Measurements from ENCODE around the gene GP1BB. TPM values are rescaled to one million over a fixed set of nuclear protein-coding genes. Genes with fewer than 3 reads are reported as not detected.
A peak's percentile ranks its signal among the peaks of the same experiment; 100 is the strongest.

The GP1BB gene
- total and polyA plus RNA-seq, 12 donors, result 5.3 to 56.1 (median 9.5) TPM; not detected in 6

DNA sequence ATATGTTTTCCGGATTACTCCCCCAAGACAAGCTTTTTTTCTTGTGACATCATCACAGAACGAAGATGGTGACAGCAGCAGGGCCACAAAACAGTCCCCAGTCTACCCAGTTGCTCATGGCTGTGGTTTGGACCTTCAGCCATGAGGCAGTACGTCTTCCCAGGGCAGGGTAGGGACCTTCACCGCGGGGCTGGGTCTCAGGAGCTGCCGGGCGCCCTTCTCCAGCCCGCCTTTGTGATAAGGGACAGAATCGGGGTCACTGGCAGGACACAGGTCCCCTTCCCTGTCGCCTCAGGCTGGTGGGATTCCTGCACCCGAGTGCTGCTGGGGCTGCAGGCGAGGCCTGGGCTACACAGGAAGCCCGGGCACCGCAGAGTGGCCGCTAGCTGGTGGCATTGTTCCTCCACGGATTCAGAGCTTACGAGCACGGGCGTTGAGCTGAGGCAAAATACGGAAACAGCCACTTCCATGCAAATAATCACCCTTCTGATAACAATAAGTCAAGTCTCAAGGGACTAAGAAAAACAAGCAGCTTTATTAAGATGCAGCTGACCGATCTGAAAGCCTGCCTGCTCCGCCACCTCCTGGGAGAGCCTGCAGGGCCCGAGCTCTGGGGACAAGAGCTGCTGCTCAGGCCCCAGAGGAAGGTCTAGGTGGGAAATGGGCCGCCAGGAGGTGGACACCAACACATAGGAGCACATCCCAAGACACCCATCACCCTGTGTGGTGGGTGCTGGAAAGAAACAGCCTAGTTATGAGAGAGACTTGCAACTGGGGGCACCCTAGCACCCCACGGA is 49.5 kb downstream of the GP1BB start:
- DNase-seq, result peak in 1 of 2 donors; percentile 38
- H3K9me3 ChIP-seq, result no peaks in the 10 kb centered on the region
- H3K27me3 ChIP-seq, result peaks cover 30 to 83% (median 70%) of the 10 kb centered on the region in 7 donors
- peaks cover 0 to 24% (median 13%) of the 10 kb centered on the region in 9 donors for H3K4me1 ChIP-seq
- ATAC-seq, result peak in 6 of 8 donors; percentile 38 to 65 (median 54)
- intact Hi-C loops (cut with DNase I), result loop anchor here in 1 of 10 donors (10.0 kb wide), 1 partner anchor 72 kb away; no protein-coding TSS in a partner anchor
- no peak overlapping the region for H3K27ac ChIP-seq
- peak overlapping the region in 1 of 10 donors; percentile 5 for H3K4me3 ChIP-seq
- 46% methylated on average over 25 of the region's 25 CpGs for WGBS, 2 donors
- TF ChIP-seq, protein P1, sequence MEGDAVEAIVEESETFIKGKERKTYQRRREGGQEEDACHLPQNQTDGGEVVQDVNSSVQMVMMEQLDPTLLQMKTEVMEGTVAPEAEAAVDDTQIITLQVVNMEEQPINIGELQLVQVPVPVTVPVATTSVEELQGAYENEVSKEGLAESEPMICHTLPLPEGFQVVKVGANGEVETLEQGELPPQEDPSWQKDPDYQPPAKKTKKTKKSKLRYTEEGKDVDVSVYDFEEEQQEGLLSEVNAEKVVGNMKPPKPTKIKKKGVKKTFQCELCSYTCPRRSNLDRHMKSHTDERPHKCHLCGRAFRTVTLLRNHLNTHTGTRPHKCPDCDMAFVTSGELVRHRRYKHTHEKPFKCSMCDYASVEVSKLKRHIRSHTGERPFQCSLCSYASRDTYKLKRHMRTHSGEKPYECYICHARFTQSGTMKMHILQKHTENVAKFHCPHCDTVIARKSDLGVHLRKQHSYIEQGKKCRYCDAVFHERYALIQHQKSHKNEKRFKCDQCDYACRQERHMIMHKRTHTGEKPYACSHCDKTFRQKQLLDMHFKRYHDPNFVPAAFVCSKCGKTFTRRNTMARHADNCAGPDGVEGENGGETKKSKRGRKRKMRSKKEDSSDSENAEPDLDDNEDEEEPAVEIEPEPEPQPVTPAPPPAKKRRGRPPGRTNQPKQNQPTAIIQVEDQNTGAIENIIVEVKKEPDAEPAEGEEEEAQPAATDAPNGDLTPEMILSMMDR (IDR thresholded peaks at IDR 0.05), result peak in 4 of 9 donors; percentile 12 to 30 (median 20)
- no peaks in the 10 kb centered on the region for H3K36me3 ChIP-seq

DNA sequence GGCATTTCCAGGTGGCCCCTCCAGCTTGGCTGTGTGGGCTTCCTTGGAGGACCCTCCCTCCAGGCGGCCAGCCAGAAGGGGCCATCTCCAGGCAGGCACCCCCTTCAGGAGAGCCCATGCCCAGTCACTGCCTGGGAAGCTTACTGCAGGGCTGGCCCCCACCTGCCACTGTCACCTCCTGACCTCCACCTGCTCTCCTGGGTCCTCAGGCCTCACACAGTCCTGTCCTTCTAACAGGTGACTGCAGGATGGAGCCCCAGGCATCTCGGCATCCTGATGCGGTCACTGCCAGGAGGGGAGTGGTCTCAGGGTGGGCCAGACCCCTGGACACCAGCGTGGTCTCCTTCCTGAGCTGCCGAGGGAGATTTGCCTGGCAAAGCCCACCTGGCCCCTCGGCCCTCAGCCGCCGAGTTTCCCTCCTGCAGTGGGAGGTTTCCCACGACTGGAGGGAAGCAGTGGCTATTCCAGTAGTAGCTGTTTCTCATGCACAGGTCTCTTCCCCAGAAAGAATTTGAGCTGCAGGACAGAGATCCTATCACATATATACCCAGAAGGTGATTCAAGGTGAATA is 50.2 kb downstream of the GP1BB start:
- no peak overlapping the region for H3K4me3 ChIP-seq
- H3K4me1 ChIP-seq, result peaks cover 0 to 17% (median 7%) of the 10 kb centered on the region in 9 donors
- ATAC-seq (peak in 1 of 8 donors; percentile 25), DNase-seq (no peak)
- TF ChIP-seq, protein P1 (IDR thresholded peaks at IDR 0.05), result no peak
- H3K36me3 ChIP-seq, result no peaks in the 10 kb centered on the region
- intact Hi-C loops (cut with DNase I), result loop anchor here in 1 of 10 donors (10.0 kb wide), 1 partner anchor 71 kb away; no protein-coding TSS in a partner anchor
- 69 to 76% methylated on average over 9 of the region's 9 CpGs for WGBS, 2 donors
- H3K27ac ChIP-seq, result no peak overlapping the region
- H3K27me3 ChIP-seq, result peaks cover 23 to 83% (median 70%) of the 10 kb centered on the region in 7 donors
- H3K9me3 ChIP-seq, result no peaks in the 10 kb centered on the region

Other genes with a start within 250 kb of the GP1BB start
- gene UFD1, start 244.3 kb upstream of the GP1BB start, total RNA-seq, result 10 to 100 TPM; 31.5 to 63.8 (median 43.3) TPM
- 10 to 100 TPM; 55.3 to 79.4 TPM for gene UFD1, start 244.3 kb upstream of the GP1BB start, polyA plus RNA-seq
- gene CDC45, start 243.6 kb upstream of the GP1BB start, total RNA-seq, result 1 to 10 TPM in 2 of 10 donors, under 1 TPM in 4, not detected in 4; 0.21 to 3.4 (median 0.69) TPM
- under 1 TPM; 0.15 to 0.54 TPM for gene CDC45, start 243.6 kb upstream of the GP1BB start, polyA plus RNA-seq
- 10 to 100 TPM; 19.8 to 72.7 (median 35.6) TPM for gene CLDN5, start 199.1 kb upstream of the GP1BB start, total RNA-seq
- gene CLDN5, start 199.1 kb upstream of the GP1BB start, polyA plus RNA-seq, result 100 to 1,000 TPM in 1 of 2 donors, 10 to 100 TPM in 1; 77.3 to 102 TPM
- gene SEPTIN5, start 9.0 kb upstream of the GP1BB start, total RNA-seq, result 100 to 1,000 TPM in 8 of 10 donors, 10 to 100 TPM in 2; 60.9 to 218 (median 144) TPM
- 100 to 1,000 TPM in 1 of 2 donors, 10 to 100 TPM in 1; 56.5 to 104 TPM for gene SEPTIN5, start 9.0 kb upstream of the GP1BB start, polyA plus RNA-seq
- 1 to 10 TPM in 5 of 10 donors, under 1 TPM in 5; 0.53 to 1.8 (median 1.0) TPM for gene TBX1, start 37.2 kb downstream of the GP1BB start, total RNA-seq
- gene TBX1, start 37.2 kb downstream of the GP1BB start, polyA plus RNA-seq, result 1 to 10 TPM in 1 of 2 donors, under 1 TPM in 1; 0.61 to 1.0 TPM
- gene GNB1L, start 131.3 kb downstream of the GP1BB start, total RNA-seq, result 1 to 10 TPM in 8 of 10 donors, under 1 TPM in 2; 0.76 to 3.6 (median 1.8) TPM
- gene GNB1L, start 131.3 kb downstream of the GP1BB start, polyA plus RNA-seq, result 1 to 10 TPM; 2.0 to 9.3 TPM
- gene RTL10, start 131.3 kb downstream of the GP1BB start, total RNA-seq, result 10 to 100 TPM in 2 of 10 donors, 1 to 10 TPM in 8; 5.3 to 12.0 (median 7.2) TPM
- 1 to 10 TPM; 4.0 to 6.5 TPM for gene RTL10, start 131.3 kb downstream of the GP1BB start, polyA plus RNA-seq
- 100 to 1,000 TPM in 5 of 10 donors, 10 to 100 TPM in 5; 72.5 to 128 (median 101) TPM for gene COMT, start 218.2 kb downstream of the GP1BB start, total RNA-seq
- gene COMT, start 218.2 kb downstream of the GP1BB start, polyA plus RNA-seq, result 100 to 1,000 TPM in 1 of 2 donors, 10 to 100 TPM in 1; 42.9 to 273 TPM
- 10 to 100 TPM; 28.5 to 59.9 (median 35.0) TPM for gene TXNRD2, start 218.3 kb downstream of the GP1BB start, total RNA-seq
- gene TXNRD2, start 218.3 kb downstream of the GP1BB start, polyA plus RNA-seq, result 100 to 1,000 TPM in 1 of 2 donors, 10 to 100 TPM in 1; 25.8 to 103 TPM